SU-DHL-6 (cell line): Measurements from ENCODE around the gene PRSS57.
"Not testable (repeated sequence)": the region's sequence is repeated elsewhere in the genome, so short reads cannot be mapped to it uniquely, and the experiment has no call there.

Experiments used
- H2AFZ ChIP-seq: fragments of 200-600 bp; sonication (generic); 2 replicates; pipeline ENCODE4 v1.6.1; 2014; ENCODE audit warnings: low read depth, mild to moderate bottlenecking, moderate library complexity, mixed read lengths, antibody characterized with exemption, low read length; ENCODE audit not compliant: severe bottlenecking
- H3F3A ChIP-seq: fragments of 200-600 bp; shearing (Covaris generic); 2 replicates; pipeline ENCODE4 v1.6.0; 2016; ENCODE audit warnings: antibody characterized with exemption, mild to moderate bottlenecking; ENCODE audit not compliant: insufficient read depth
- H3K27ac ChIP-seq: fragments of 200-600 bp; sonication (generic); 2 replicates; pipeline ENCODE4 v1.5.1; 2016; ENCODE audit warnings: low read depth, mild to moderate bottlenecking, low read length, moderate library complexity, mixed read lengths
- H3K27me3 ChIP-seq: fragments of 200-600 bp; sonication (generic), shearing (Covaris generic); 2 replicates; pipeline ENCODE4 v1.6.0; 2014; ENCODE audit warnings: mild to moderate bottlenecking, low read length
- H3K36me3 ChIP-seq: fragments of 200-600 bp; sonication (generic); 2 replicates; pipeline ENCODE4 v1.6.1; 2014; ENCODE audit warnings: mild to moderate bottlenecking, low read length, mixed read lengths
- H3K4me2 ChIP-seq: fragments of 300-600, 200-600 bp; shearing (Covaris generic), sonication (generic); 2 replicates; pipeline ENCODE4 v1.6.0; 2014; ENCODE audit warnings: low read length, low read depth, mild to moderate bottlenecking; ENCODE audit not compliant: poor library complexity, severe bottlenecking
- H3K4me3 ChIP-seq: fragments of 200-600 bp; sonication (generic); 2 replicates; pipeline ENCODE4 v1.5.1; 2014; ENCODE audit warnings: antibody characterized with exemption, low read length, mild to moderate bottlenecking, mixed read lengths; ENCODE audit not compliant: insufficient read depth, poor library complexity, severe bottlenecking
- H3K79me2 ChIP-seq: fragments of 200-600 bp; sonication (generic); 2 replicates; pipeline ENCODE4 v1.6.1; 2014; ENCODE audit warnings: mild to moderate bottlenecking, low read length, moderate library complexity; ENCODE audit not compliant: insufficient read depth
- H3K9ac ChIP-seq: fragments of 200-600 bp; sonication (generic); 2 replicates; pipeline ENCODE4 v1.7.0; 2014; ENCODE audit warnings: mild to moderate bottlenecking, low read length
- H3K9me2 ChIP-seq: fragments of 200-600 bp; sonication (generic); replicated peaks from 2 replicates; pipeline ENCODE4 v1.6.1; 2014; ENCODE audit warnings: low read length; ENCODE audit not compliant: insufficient read depth
- H3K9me3 ChIP-seq: fragments of 200-600 bp; sonication (generic); 2 replicates; pipeline ENCODE4 v1.6.1; 2014; ENCODE audit warnings: low read length, mixed read lengths; ENCODE audit not compliant: insufficient read depth
- H4K20me1 ChIP-seq: fragments of 200-600 bp; sonication (generic); 2 replicates; pipeline ENCODE4 v1.6.1; 2014; ENCODE audit warnings: low read depth, mild to moderate bottlenecking, antibody characterized with exemption, low read length, moderate library complexity, mixed read lengths
- CTCF ChIP-seq: fragments of 200-600 bp; sonication (generic); IDR thresholded peaks from one replicate; pipeline ENCODE4 v1.5.1; 2017; ENCODE audit warnings: antibody characterized with exemption, mild to moderate bottlenecking, low read length, moderate library complexity; ENCODE audit not compliant: insufficient read depth, poor library complexity, severe bottlenecking
- EZH2phosphoT487 ChIP-seq: fragments of 200-600 bp; sonication (generic), shearing (Covaris generic); conservative IDR thresholded peaks from 2 replicates; pipeline ENCODE4 v1.6.1; 2018; ENCODE audit warnings: mild to moderate bottlenecking, antibody characterized with exemption, low read length, moderate library complexity, mixed read lengths

PRSS57 gene

DNA sequence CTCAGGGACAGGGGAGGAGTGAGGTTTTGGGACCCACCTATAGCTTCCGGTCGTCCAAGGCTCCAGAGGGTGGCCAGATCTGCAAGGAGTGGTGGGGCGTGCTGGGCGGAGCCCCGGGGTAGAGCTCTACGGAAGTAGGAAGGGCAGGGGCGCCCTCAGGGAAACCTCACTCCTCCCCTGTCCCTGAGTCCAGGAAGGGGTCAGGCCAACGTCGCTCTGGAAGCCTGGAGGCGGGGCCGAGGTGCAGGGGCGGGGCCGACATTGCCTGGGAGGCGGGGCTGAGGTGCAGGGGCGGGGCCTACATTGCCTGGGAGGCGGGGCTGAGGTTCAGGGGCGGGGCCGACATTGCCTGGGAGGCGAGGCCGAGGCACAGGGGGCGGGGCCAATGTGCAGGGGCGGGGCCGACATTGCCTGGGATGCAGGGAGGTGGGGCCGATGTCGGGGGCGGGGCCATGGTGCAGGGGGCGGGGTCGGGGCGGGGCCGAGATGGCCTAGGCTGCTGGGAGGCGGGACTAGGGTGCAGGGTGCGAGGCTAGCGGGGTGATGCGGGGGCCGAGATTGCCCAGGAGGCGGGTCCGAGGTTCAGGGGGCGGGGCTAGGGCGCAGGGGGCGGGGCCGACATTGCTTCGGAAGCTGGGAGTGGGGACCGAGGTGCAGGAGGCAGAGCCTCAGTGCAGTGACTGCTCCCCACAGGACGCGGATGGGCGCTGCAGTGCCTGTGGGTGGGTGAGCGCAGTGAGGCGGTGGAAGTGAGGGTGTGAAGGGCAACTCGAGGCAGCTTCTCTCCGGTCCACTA, 8.6 kb upstream of the PRSS57 start:
- Histone ChIP-seq H3K27me3 (no peaks in the 10 kb centered on the region), H3K27ac (no peak overlapping the region), H3K9ac (no peak overlapping the region), H2AFZ (no peak overlapping the region), H3F3A (no peaks in the 10 kb centered on the region), H4K20me1 (no peaks in the 10 kb centered on the region), H3K9me2 (no peaks in the 10 kb centered on the region), H3K4me3 (no peak overlapping the region), H3K4me2 (no peak overlapping the region), H3K36me3 (no peaks in the 10 kb centered on the region), H3K9me3 (no peaks in the 10 kb centered on the region), H3K79me2 (no peaks in the 10 kb centered on the region)
- TF ChIP-seq CTCF (no peak), EZH2phosphoT487 (no peak)

DNA sequence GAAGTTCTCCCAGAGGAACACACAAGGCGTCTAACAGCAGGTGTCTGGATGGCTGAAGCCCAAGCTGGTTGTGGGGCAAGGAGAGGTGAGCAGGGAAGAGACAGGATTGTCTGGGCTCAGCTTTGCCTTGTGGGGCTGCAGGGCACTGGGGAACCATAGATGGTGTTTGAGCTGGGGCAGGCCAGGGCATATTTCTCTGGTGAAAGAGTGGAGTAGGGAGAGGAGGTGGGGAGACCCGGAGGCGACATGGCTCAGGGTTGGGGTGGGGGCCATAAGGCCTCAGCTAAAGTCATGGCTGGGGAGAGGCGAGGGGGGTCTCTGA, 8.0 kb upstream of the PRSS57 start:
- Histone ChIP-seq H3K4me3 (no peak overlapping the region), H3K27me3 (no peaks in the 10 kb centered on the region)

GRCh38 chr19:702847-703246, 7.6 kb upstream of the PRSS57 start:
- not testable (repeated sequence) for H3K9me3 ChIP-seq, H3F3A ChIP-seq, H2AFZ ChIP-seq, H3K4me2 ChIP-seq, H3K9ac ChIP-seq, H3K27ac ChIP-seq, H4K20me1 ChIP-seq, H3K79me2 ChIP-seq, H3K4me3 ChIP-seq, H3K27me3 ChIP-seq, H3K9me2 ChIP-seq, H3K36me3 ChIP-seq

More for the DNA sequence above, 8.0 kb upstream of the PRSS57 start:
- no peak overlapping the region for H3K4me2 ChIP-seq
- H4K20me1 ChIP-seq: no peaks in the 10 kb centered on the region
- no peak overlapping the region for H3K9ac ChIP-seq
- H3K9me2 ChIP-seq: no peaks in the 10 kb centered on the region
- H3K27ac ChIP-seq: no peak overlapping the region
- H3F3A ChIP-seq: no peaks in the 10 kb centered on the region
- no peak overlapping the region for H2AFZ ChIP-seq
- no peaks in the 10 kb centered on the region for H3K36me3 ChIP-seq
- no peaks in the 10 kb centered on the region for H3K79me2 ChIP-seq
- H3K9me3 ChIP-seq: no peaks in the 10 kb centered on the region
- TF ChIP-seq EZH2phosphoT487 (no peak), CTCF (no peak)

- H3K9me3 ChIP-seq, H3K4me2 ChIP-seq, H2AFZ ChIP-seq, H3K27ac ChIP-seq, H3K4me3 ChIP-seq, H3F3A ChIP-seq, H3K36me3 ChIP-seq, H4K20me1 ChIP-seq, H3K9me2 ChIP-seq, H3K27me3 ChIP-seq, H3K9ac ChIP-seq, H3K79me2 ChIP-seq: not testable (repeated sequence)
Observed at GRCh38 chr19:699885-700284, 4.6 kb upstream of the PRSS57 start.

GRCh38 chr19:698529-698928, 3.3 kb upstream of the PRSS57 start:
- not testable (repeated sequence) for H4K20me1 ChIP-seq, H3K9me3 ChIP-seq, H3F3A ChIP-seq, H3K9me2 ChIP-seq, H3K4me2 ChIP-seq, H3K36me3 ChIP-seq, H3K27ac ChIP-seq, H3K4me3 ChIP-seq, H3K27me3 ChIP-seq, H3K79me2 ChIP-seq, H3K9ac ChIP-seq, H2AFZ ChIP-seq
